HG03064 (cell line): Measurements from ENCODE around the gene PDE4A.
"Not testable (repeated sequence)": the region's sequence is repeated elsewhere in the genome, so short reads cannot be mapped to it uniquely, and the experiment has no call there.

Experiments
- ATAC-seq: cut with Tn5 transposase; IDR thresholded peaks from one replicate; pipeline ENCODE4 v1.9.1; 2021; ENCODE audit warnings: low read depth; ENCODE audit not compliant: unreplicated experiment

PDE4A gene

GRCh38 chr19:10461047-10461949 lies 41.0 kb downstream of the PDE4A start:
- no peak for ATAC-seq

- ATAC-seq: not testable (repeated sequence)
Observed at GRCh38 chr19:10462042-10462441, 41.7 kb downstream of the PDE4A start.

- no peak for ATAC-seq
Observed at GRCh38 chr19:10462557-10462956, 42.2 kb downstream of the PDE4A start.

GRCh38 chr19:10464456-10464855 lies 44.1 kb downstream of the PDE4A start:
- ATAC-seq: no peak

GRCh38 chr19:10467104-10467706 lies 46.9 kb downstream of the PDE4A start:
- no peak for ATAC-seq

- no peak for ATAC-seq
Observed at GRCh38 chr19:10468133-10468532, 47.8 kb downstream of the PDE4A start.

- ATAC-seq: no peak
Observed at GRCh38 chr19:10471909-10472308, 51.6 kb downstream of the PDE4A start.

- no peak for ATAC-seq
Observed at GRCh38 chr19:10473192-10473591, 52.9 kb downstream of the PDE4A start.

- no peak for ATAC-seq
Observed at GRCh38 chr19:10474962-10475451, 54.7 kb downstream of the PDE4A start.

GRCh38 chr19:10478476-10478875 lies 58.1 kb downstream of the PDE4A start:
- ATAC-seq: no peak

- no peak for ATAC-seq
Observed at GRCh38 chr19:10478903-10479384, 58.6 kb downstream of the PDE4A start.

- no peak for ATAC-seq
Observed at GRCh38 chr19:10486551-10486950, 66.2 kb downstream of the PDE4A start.

GRCh38 chr19:10491472-10492047 lies 71.2 kb downstream of the PDE4A start:
- ATAC-seq: no peak

GRCh38 chr19:10497371-10497770 lies 77.0 kb downstream of the PDE4A start:
- no peak for ATAC-seq

GRCh38 chr19:10499550-10500246 lies 79.4 kb downstream of the PDE4A start:
- no peak for ATAC-seq

- ATAC-seq: no peak
Observed at GRCh38 chr19:10500247-10500592, 79.9 kb downstream of the PDE4A start.

- peak; percentile 27 for ATAC-seq
Observed at GRCh38 chr19:10501971-10502523, 81.7 kb downstream of the PDE4A start.

GRCh38 chr19:10502524-10503001 lies 82.2 kb downstream of the PDE4A start:
- ATAC-seq: peak; percentile 66

GRCh38 chr19:10503002-10503789 lies 82.9 kb downstream of the PDE4A start, which contains the start of gene KEAP1:
TSS of gene KEAP1 (minus strand) at chr19:10503356. CDS start at chr19:10500033, 3,323 bp downstream.
- ATAC-seq: peak; percentile 10
